Measurements from ENCODE around the gene TAPBP. TPM values are rescaled to one million over a fixed set of nuclear protein-coding genes. Genes with fewer than 3 reads are reported as not detected.

TAPBP gene
- total and polyA plus RNA-seq, 9 of the 15 experiments (the other 6 are each of a cell fraction or from before 2014, with no cell fraction given) = 5.6 to 74.0 (median 22.3) TPM

GRCh38 chr6:33314515-33314942 lies 651 bp upstream of the TAPBP start (continued):
- TF ChIP-seq HNRNPLL (IDR thresholded peaks at IDR 0.05; ENCODE audit: low read depth, low read length, poor library complexity, severe bottlenecking) (no peak), BRCA1 (IDR thresholded peaks at IDR 0.05) (no peak), BRCA1 (CRISPR knock-in tag; IDR thresholded peaks at IDR 0.05) (no peak), MYC (IDR thresholded peaks at IDR 0.05; ENCODE audit: low read depth, low read length) (no peak; the same call in 1 of the 2 replicates), MYC (CRISPR knock-in tag; IDR thresholded peaks at IDR 0.05; ENCODE audit: borderline replicate concordance, low read depth) (no peak), ZNF766 (CRISPR knock-in tag; conservative IDR thresholded peaks at IDR 0.05) (no peak), RFX1 (IDR thresholded peaks at IDR 0.05) (peak; percentile 92), MBD1 (CRISPR knock-in tag; IDR thresholded peaks at IDR 0.05) (no peak), TAF9B (IDR thresholded peaks at IDR 0.05; ENCODE audit: partially characterized antibody) (no peak), SMARCA4 (IDR thresholded peaks at IDR 0.05) (no peak), ELF1 (tag; IDR thresholded peaks at IDR 0.05) (no peak), TSHZ1 (CRISPR knock-in tag; IDR thresholded peaks at IDR 0.05) (no peak), IRF1 (CRISPR knock-in tag; IDR thresholded peaks at IDR 0.05; ENCODE audit: borderline replicate concordance) (no peak), MLX (CRISPR knock-in tag; conservative IDR thresholded peaks at IDR 0.05) (peak in 1 of 2 experiments; percentile 68; a peak in 1 of 4 replicates), GABPB1 (CRISPR knock-in tag; IDR thresholded peaks at IDR 0.05) (no peak), KDM2B (CRISPR knock-in tag; IDR thresholded peaks at IDR 0.05) (no peak), RCOR1 (IDR thresholded peaks at IDR 0.05; ENCODE audit: borderline replicate concordance in 1 of 2, low read depth in 2 of 2, low read length in 2 of 2) (peak; percentile 38 to 47; a peak in 1 of 4 replicates), ZNF274 (IDR thresholded peaks at IDR 0.05; ENCODE audit: borderline replicate concordance, low read depth, low read length) (no peak), SLC30A9 (CRISPR knock-in tag; IDR thresholded peaks at IDR 0.05) (no peak), EHMT2 (IDR thresholded peaks at IDR 0.05) (no peak), TRIM28 (IDR thresholded peaks at IDR 0.05) (no peak), RFX5 (IDR thresholded peaks at IDR 0.05; ENCODE audit: low read depth, low read length) (no peak), USF1 (CRISPR knock-in tag; IDR thresholded peaks at IDR 0.05) (peak; percentile 81), CBFA2T2 (conservative IDR thresholded peaks at IDR 0.05) (no peak)

All from K562 (cell line).